ENCODE results near the gene IGSF3.
"Not testable (repeated sequence)": the region's sequence is repeated elsewhere in the genome, so short reads cannot be mapped to it uniquely, and the experiment has no call there.

The IGSF3 gene

DNA sequence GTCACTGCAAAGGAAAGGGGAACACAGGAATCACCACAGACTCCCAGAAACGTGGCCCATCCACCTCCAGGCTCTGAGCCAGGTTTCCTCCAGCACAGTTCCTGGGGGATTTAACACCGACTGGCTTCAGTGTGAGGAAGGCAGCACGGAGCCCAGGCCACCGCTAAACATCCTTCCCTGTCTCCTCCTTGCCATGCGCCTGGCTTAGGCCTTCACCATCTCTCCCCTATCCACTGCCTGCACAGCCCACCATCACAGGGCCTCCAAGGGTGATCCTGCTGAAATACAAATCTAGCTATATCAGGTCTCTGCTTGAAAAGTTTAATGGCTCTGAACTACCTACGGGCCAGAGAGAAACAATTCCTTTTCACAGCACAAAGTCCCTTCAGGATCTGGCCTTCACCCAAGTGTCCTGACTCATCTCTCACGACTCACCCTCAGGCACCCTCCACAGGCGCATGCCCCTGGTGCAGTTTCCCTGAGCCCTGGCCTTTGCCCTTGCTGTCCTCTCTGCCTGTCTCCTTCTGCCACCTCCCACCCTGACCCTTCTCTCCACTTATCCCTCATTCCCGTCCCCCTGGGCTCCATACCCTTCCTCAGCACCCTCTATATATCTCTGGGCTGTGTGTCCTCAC lies 78.3 kb downstream of the IGSF3 start:
- not testable (repeated sequence) for H3K27me3 ChIP-seq (ENCODE audit: control insufficient read depth in 1 of 2, insufficient read depth in 2 of 2, low read length in 2 of 2); H3K4me3 ChIP-seq (ENCODE audit: low read length in 2 of 2); H3K27ac ChIP-seq (ENCODE audit: low read length); H3K9me3 ChIP-seq (ENCODE audit: control insufficient read depth in 2 of 2, low read length in 2 of 2); H3K9ac ChIP-seq (ENCODE audit: low read length in 2 of 2); H3K36me3 ChIP-seq (ENCODE audit: control insufficient read depth in 2 of 2, insufficient read depth in 2 of 2, low read length in 2 of 2); H3K4me1 ChIP-seq (ENCODE audit: control insufficient read depth, insufficient read depth, low read length)

GRCh38 chr1:116587501-116588227 lies 79.9 kb downstream of the IGSF3 start:
- Histone ChIP-seq H3K36me3 (ENCODE audit: control insufficient read depth in 2 of 2, insufficient read depth in 2 of 2, low read length in 2 of 2) (peaks cover 4 to 12% of the 10 kb centered on the region in 2 donors), H3K27me3 (ENCODE audit: control insufficient read depth in 1 of 2, insufficient read depth in 2 of 2, low read length in 2 of 2) (no peaks in the 10 kb centered on the region), H3K4me3 (ENCODE audit: low read length in 2 of 2) (no peak overlapping the region), H3K27ac (ENCODE audit: low read length) (no peak overlapping the region), H3K4me1 (ENCODE audit: control insufficient read depth, insufficient read depth, low read length) (no peaks in the 10 kb centered on the region), H3K9me3 (ENCODE audit: control insufficient read depth in 2 of 2, low read length in 2 of 2) (no peaks in the 10 kb centered on the region), H3K9ac (ENCODE audit: low read length in 2 of 2) (no peak overlapping the region)

DNA sequence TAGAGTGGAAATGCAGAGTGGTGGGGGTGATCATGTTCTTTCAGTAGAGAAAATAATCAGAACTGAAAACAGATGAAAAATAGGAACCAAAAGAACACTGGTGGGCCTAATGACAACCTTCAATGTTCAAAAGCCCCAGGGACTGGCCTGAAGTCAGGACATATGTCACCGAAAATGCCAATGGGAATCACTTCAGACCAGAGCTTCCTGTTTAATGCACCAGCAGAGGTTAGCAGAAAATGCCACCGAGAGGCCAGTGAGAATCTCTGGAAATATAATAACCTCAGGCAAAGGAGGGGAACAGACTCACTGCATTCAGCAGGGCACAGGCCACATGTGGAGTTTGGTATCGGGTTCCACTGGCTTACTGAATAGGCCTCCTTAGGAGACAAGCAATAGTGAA lies 80.8 kb downstream of the IGSF3 start:
- H3K27me3 ChIP-seq (ENCODE audit: control insufficient read depth in 1 of 2, insufficient read depth in 2 of 2, low read length in 2 of 2), result no peaks in the 10 kb centered on the region
- H3K4me1 ChIP-seq (ENCODE audit: control insufficient read depth, insufficient read depth, low read length), result no peaks in the 10 kb centered on the region
- no peak overlapping the region for H3K27ac ChIP-seq (ENCODE audit: low read length)
- no peak overlapping the region for H3K4me3 ChIP-seq (ENCODE audit: low read length in 2 of 2)
- no peaks in the 10 kb centered on the region for H3K9me3 ChIP-seq (ENCODE audit: control insufficient read depth in 2 of 2, low read length in 2 of 2)
- H3K36me3 ChIP-seq (ENCODE audit: control insufficient read depth in 2 of 2, insufficient read depth in 2 of 2, low read length in 2 of 2), result peaks cover 4 to 12% of the 10 kb centered on the region in 2 donors
- no peak overlapping the region for H3K9ac ChIP-seq (ENCODE audit: low read length in 2 of 2)

- Histone ChIP-seq H3K9me3 (ENCODE audit: control insufficient read depth in 2 of 2, low read length in 2 of 2) (no peaks in the 10 kb centered on the region), H3K27me3 (ENCODE audit: control insufficient read depth in 1 of 2, insufficient read depth in 2 of 2, low read length in 2 of 2) (no peaks in the 10 kb centered on the region), H3K4me3 (ENCODE audit: low read length in 2 of 2) (no peak overlapping the region), H3K27ac (ENCODE audit: low read length) (no peak overlapping the region), H3K36me3 (ENCODE audit: control insufficient read depth in 2 of 2, insufficient read depth in 2 of 2, low read length in 2 of 2) (peaks cover 4 to 12% of the 10 kb centered on the region in 2 donors), H3K4me1 (ENCODE audit: control insufficient read depth, insufficient read depth, low read length) (peaks cover 5% of the 10 kb centered on the region), H3K9ac (ENCODE audit: low read length in 2 of 2) (no peak overlapping the region)
Measured at GRCh38 chr1:116585886-116586285, 81.6 kb downstream of the IGSF3 start.

- Histone ChIP-seq H3K36me3 (ENCODE audit: control insufficient read depth in 2 of 2, insufficient read depth in 2 of 2, low read length in 2 of 2) (peaks cover 4 to 17% of the 10 kb centered on the region in 2 donors), H3K9ac (ENCODE audit: low read length in 2 of 2) (no peak overlapping the region), H3K27ac (ENCODE audit: low read length) (no peak overlapping the region), H3K9me3 (ENCODE audit: control insufficient read depth in 2 of 2, low read length in 2 of 2) (no peaks in the 10 kb centered on the region), H3K27me3 (ENCODE audit: control insufficient read depth in 1 of 2, insufficient read depth in 2 of 2, low read length in 2 of 2) (no peaks in the 10 kb centered on the region), H3K4me3 (ENCODE audit: low read length in 2 of 2) (no peak overlapping the region), H3K4me1 (ENCODE audit: control insufficient read depth, insufficient read depth, low read length) (peaks cover 12% of the 10 kb centered on the region)
Measured at GRCh38 chr1:116581323-116581885, 86.1 kb downstream of the IGSF3 start.

GRCh38 chr1:116580446-116581322 lies 86.8 kb downstream of the IGSF3 start:
- H3K4me1 ChIP-seq (ENCODE audit: control insufficient read depth, insufficient read depth, low read length), result peaks cover 12% of the 10 kb centered on the region
- no peak overlapping the region for H3K27ac ChIP-seq (ENCODE audit: low read length)
- H3K9ac ChIP-seq (ENCODE audit: low read length in 2 of 2), result no peak overlapping the region
- H3K36me3 ChIP-seq (ENCODE audit: control insufficient read depth in 2 of 2, insufficient read depth in 2 of 2, low read length in 2 of 2), result peaks cover 4 to 19% of the 10 kb centered on the region in 2 donors
- H3K9me3 ChIP-seq (ENCODE audit: control insufficient read depth in 2 of 2, low read length in 2 of 2), result no peaks in the 10 kb centered on the region
- no peak overlapping the region for H3K4me3 ChIP-seq (ENCODE audit: low read length in 2 of 2)
- no peaks in the 10 kb centered on the region for H3K27me3 ChIP-seq (ENCODE audit: control insufficient read depth in 1 of 2, insufficient read depth in 2 of 2, low read length in 2 of 2)

- H3K4me1 ChIP-seq (ENCODE audit: control insufficient read depth, insufficient read depth, low read length), result peaks cover 12% of the 10 kb centered on the region
- no peaks in the 10 kb centered on the region for H3K27me3 ChIP-seq (ENCODE audit: control insufficient read depth in 1 of 2, insufficient read depth in 2 of 2, low read length in 2 of 2)
- H3K36me3 ChIP-seq (ENCODE audit: control insufficient read depth in 2 of 2, insufficient read depth in 2 of 2, low read length in 2 of 2), result peaks cover 4 to 13% of the 10 kb centered on the region in 2 donors
- H3K4me3 ChIP-seq (ENCODE audit: low read length in 2 of 2), result no peak overlapping the region
- H3K9ac ChIP-seq (ENCODE audit: low read length in 2 of 2), result no peak overlapping the region
- H3K27ac ChIP-seq (ENCODE audit: low read length), result no peak overlapping the region
- H3K9me3 ChIP-seq (ENCODE audit: control insufficient read depth in 2 of 2, low read length in 2 of 2), result no peaks in the 10 kb centered on the region
Measured at GRCh38 chr1:116579259-116579875, 88.2 kb downstream of the IGSF3 start.

DNA sequence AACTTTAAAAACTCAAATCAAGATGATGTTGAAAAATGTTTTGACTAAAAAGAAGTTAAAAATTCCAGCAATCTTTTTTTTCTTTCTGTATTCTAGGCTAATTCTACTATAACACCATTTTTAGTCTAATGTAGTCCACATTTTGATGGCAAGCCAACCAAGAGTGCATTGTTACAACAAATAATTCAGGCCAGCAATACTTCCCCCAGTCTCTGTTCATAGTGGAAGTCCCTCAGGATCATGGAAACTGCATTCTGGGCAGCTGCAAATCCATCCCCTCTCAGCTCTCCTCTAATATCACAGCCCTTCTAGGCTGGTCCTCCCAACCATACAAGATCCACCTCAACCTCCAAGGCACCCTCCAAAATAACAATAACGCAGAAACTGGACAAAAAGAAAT lies 89.0 kb downstream of the IGSF3 start:
- Histone ChIP-seq H3K27ac (ENCODE audit: low read length) (no peak overlapping the region), H3K27me3 (ENCODE audit: control insufficient read depth in 1 of 2, insufficient read depth in 2 of 2, low read length in 2 of 2) (no peaks in the 10 kb centered on the region), H3K9ac (ENCODE audit: low read length in 2 of 2) (no peak overlapping the region), H3K9me3 (ENCODE audit: control insufficient read depth in 2 of 2, low read length in 2 of 2) (no peaks in the 10 kb centered on the region), H3K4me3 (ENCODE audit: low read length in 2 of 2) (no peak overlapping the region), H3K4me1 (ENCODE audit: control insufficient read depth, insufficient read depth, low read length) (peaks cover 12% of the 10 kb centered on the region), H3K36me3 (ENCODE audit: control insufficient read depth in 2 of 2, insufficient read depth in 2 of 2, low read length in 2 of 2) (peaks cover 4 to 13% of the 10 kb centered on the region in 2 donors)

DNA sequence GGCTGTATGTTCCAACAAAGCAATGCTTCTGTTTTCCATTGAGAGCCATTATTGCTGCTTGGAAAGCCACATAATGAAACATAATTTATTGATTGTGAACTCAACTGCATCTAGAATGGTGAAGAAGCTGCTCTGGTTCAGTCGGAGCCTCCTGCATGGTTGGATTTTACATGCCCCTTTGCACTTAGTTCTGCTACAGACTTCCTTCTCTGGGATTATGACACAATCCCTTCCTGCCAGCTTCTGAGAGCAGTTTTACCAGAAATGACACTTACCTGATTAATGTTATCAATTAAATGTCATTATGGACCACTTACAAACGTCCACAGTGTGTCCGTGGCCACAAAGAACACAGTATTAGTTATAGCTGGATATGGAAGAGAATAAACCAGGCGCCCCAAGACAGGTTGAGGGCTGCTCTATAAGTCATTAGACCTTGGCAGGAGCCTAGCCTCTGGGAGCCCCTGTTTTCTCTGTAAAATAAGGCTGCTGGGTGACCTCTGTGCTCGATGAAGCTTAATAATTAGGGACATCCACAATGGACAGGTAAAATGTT lies 89.7 kb downstream of the IGSF3 start:
- Histone ChIP-seq H3K4me1 (ENCODE audit: control insufficient read depth, insufficient read depth, low read length) (peaks cover 13% of the 10 kb centered on the region), H3K4me3 (ENCODE audit: low read length in 2 of 2) (no peak overlapping the region), H3K27ac (ENCODE audit: low read length) (no peak overlapping the region), H3K27me3 (ENCODE audit: control insufficient read depth in 1 of 2, insufficient read depth in 2 of 2, low read length in 2 of 2) (no peaks in the 10 kb centered on the region), H3K9ac (ENCODE audit: low read length in 2 of 2) (no peak overlapping the region), H3K9me3 (ENCODE audit: control insufficient read depth in 2 of 2, low read length in 2 of 2) (no peaks in the 10 kb centered on the region), H3K36me3 (ENCODE audit: control insufficient read depth in 2 of 2, insufficient read depth in 2 of 2, low read length in 2 of 2) (peaks cover 4 to 10% of the 10 kb centered on the region in 2 donors)
